Mammary epithelial cell (primary cell): ENCODE measurements around the gene EFCAB7.

Experiments used
- EZH2 ChIP-seq: IDR thresholded peaks from 2 replicates; pipeline ENCODE4 v1.6.1; 2012; ENCODE audit warnings: low read length, inconsistent platforms, borderline replicate concordance
- TF ChIP-seq, protein P1 (sequence below), 2 donors: IDR thresholded peaks in 1 of 2; conservative IDR thresholded peaks in 1 of 2; 2 replicates each; pipeline ENCODE4 v1.5.1; 2011 to 2012; ENCODE audit warnings: inconsistent platforms in 2 of 2, low read length in 2 of 2, mild to moderate bottlenecking in 2 of 2, control low read depth in 1 of 2, low read depth in 1 of 2; ENCODE audit not compliant: insufficient read depth in 1 of 2; ENCODE audit errors: extremely low read depth in 1 of 2

DNA sequence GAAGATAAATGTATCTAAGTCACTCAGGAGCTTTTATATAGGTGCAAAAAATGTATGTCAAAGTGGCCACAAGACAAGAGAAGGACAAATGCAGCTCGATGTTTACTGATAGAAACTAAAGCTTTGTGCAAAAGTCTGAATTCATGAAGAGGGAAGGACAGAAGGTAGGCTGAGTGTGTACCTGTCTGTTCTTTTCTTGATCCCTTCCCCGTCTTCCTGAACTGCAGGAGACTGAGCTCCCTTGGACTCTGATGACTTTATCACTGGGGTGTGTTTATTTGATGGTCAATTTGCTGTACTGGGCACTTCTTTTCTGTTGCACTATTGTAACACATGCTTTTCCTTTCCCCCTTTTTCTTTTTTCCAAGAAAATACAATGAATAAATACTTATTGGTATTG, 25.7 kb upstream of the EFCAB7 start:
- TF ChIP-seq, protein P1, sequence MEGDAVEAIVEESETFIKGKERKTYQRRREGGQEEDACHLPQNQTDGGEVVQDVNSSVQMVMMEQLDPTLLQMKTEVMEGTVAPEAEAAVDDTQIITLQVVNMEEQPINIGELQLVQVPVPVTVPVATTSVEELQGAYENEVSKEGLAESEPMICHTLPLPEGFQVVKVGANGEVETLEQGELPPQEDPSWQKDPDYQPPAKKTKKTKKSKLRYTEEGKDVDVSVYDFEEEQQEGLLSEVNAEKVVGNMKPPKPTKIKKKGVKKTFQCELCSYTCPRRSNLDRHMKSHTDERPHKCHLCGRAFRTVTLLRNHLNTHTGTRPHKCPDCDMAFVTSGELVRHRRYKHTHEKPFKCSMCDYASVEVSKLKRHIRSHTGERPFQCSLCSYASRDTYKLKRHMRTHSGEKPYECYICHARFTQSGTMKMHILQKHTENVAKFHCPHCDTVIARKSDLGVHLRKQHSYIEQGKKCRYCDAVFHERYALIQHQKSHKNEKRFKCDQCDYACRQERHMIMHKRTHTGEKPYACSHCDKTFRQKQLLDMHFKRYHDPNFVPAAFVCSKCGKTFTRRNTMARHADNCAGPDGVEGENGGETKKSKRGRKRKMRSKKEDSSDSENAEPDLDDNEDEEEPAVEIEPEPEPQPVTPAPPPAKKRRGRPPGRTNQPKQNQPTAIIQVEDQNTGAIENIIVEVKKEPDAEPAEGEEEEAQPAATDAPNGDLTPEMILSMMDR (conservative IDR thresholded peaks at IDR 0.05 in 1 of 2, IDR thresholded peaks at IDR 0.05 in 1 of 2; ENCODE audit: extremely low read depth in 1 of 2, insufficient read depth in 1 of 2, low read depth in 1 of 2, low read length in 2 of 2) = no peak
- TF ChIP-seq EZH2 = no peak
